ENCODE measurements around the gene ZSCAN16. TPM values are rescaled to one million over a fixed set of nuclear protein-coding genes. Genes with fewer than 3 reads are reported as not detected.

Gene ZSCAN16
- total and polyA plus RNA-seq, 10 of the 15 experiments (the other 5 are each of a cell fraction or from before 2014, with no cell fraction given) = 4.6 to 13.8 (median 10.3) TPM

DNA sequence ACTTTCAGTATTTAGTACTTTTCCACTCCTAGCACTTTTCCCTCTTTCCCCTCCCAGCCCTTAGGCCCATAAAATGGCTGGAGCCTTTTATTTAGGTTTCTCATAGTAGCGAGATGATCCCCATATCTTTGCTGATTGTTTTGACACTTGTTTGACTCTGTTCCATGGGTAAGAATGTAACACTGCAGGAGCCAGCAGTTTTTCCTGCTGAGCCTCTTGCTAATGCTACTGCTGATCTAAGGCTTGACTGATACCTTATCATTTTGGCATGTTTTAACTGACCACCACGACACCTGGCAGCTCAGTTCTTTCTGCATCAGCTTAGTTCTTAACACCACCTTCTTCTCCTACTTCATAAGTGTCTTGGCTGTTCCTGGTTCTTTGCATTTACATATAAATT is 46.9 kb downstream of the ZSCAN16 start:
- DNase-seq (ENCODE audit: low read depth, low spot score) = no peak
- no peaks in the 10 kb centered on the region for H3K27me3 ChIP-seq (replicated peaks in 1 of 2; ENCODE audit: control insufficient read depth in 2 of 2, insufficient read depth in 2 of 2, low read length in 1 of 2)
- H3K9me3 ChIP-seq (replicated peaks; ENCODE audit: control insufficient read depth, insufficient read depth, low read length) = no peaks in the 10 kb centered on the region; the same call in 2 of the 3 replicates
- no peak for FAIRE-seq
- H2AFZ ChIP-seq (ENCODE audit: control insufficient read depth, low read depth, low read length) = no peak overlapping the region
- no peak overlapping the region for H3K9ac ChIP-seq (ENCODE audit: control insufficient read depth, insufficient read depth, low read length)
- no TSS peak for BruUV-seq (replicated peaks)
- H3K4me3 ChIP-seq = no peak overlapping the region
- intact Hi-C loops (cut with micrococcal nuclease; ENCODE audit: unreplicated experiment) (no loop called here), in situ Hi-C loops (cut with MboI) (no loop called here)
- ChIA-PET CTCF (no interaction called here), SMC1A (ENCODE audit: uncharacterized antibody, unreplicated experiment) (no interaction called here), RAD21 (ENCODE audit: unreplicated experiment) (no interaction called here), POLR2A (no interaction called here)
- H4K20me1 ChIP-seq (ENCODE audit: control insufficient read depth, insufficient read depth) = no peaks in the 10 kb centered on the region
- no peak overlapping the region for H3K27ac ChIP-seq (ENCODE audit: control insufficient read depth, insufficient read depth)
- no peak for TF ChIP-seq MTA2 (IDR thresholded peaks at IDR 0.05; ENCODE audit: low read depth)
- no peak for TF ChIP-seq TCF12 (IDR thresholded peaks at IDR 0.05; ENCODE audit: low read depth, low read length)
- TF ChIP-seq CBX3 (IDR thresholded peaks at IDR 0.05; ENCODE audit: borderline replicate concordance, low read depth) = no peak
- H3K4me2 ChIP-seq (ENCODE audit: control insufficient read depth, insufficient read depth) = no peak overlapping the region
- no peaks in the 10 kb centered on the region for H3K36me3 ChIP-seq (ENCODE audit: control insufficient read depth in 2 of 2, insufficient read depth in 2 of 2, low read length in 1 of 2)
- H3K4me1 ChIP-seq (ENCODE audit: control insufficient read depth, insufficient read depth, low read length) = no peaks in the 10 kb centered on the region
- 24% methylated on average over 2 of the region's 2 CpGs for WGBS (ENCODE audit: insufficient coverage, insufficient replicate concordance, low lambda C conversion rate, missing lambda C conversion rate)
- no peak for ATAC-seq
- H3K79me2 ChIP-seq (ENCODE audit: control insufficient read depth, insufficient read depth, low read length) = no peaks in the 10 kb centered on the region

DNA sequence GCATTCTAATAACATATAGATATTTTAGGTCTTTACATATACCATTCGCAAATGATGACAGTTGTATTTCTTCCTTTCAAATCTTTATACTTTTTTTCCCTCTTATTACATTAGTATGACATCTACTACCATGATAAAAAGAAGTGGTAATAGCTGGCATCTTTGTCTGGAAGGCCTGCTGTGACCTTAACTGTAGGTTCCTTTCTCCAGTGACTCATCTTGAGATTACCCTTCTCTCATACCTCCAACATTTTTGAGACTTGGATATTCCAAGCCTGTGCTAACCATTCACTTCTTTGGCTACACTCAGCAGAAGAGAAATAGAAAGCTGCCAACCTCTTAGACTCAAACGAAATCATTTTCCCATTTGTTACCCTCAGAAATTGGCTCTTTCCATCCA is 47.6 kb downstream of the ZSCAN16 start:
- intact Hi-C loops (cut with micrococcal nuclease; ENCODE audit: unreplicated experiment) = no loop called here
- WGBS (ENCODE audit: insufficient coverage, insufficient replicate concordance, low lambda C conversion rate, missing lambda C conversion rate) = 52% methylated on average over 2 of the region's 2 CpGs
- H4K20me1 ChIP-seq (ENCODE audit: control insufficient read depth, insufficient read depth) = no peaks in the 10 kb centered on the region
- H3K79me2 ChIP-seq (ENCODE audit: control insufficient read depth, insufficient read depth, low read length) = no peaks in the 10 kb centered on the region
- DNase-seq (ENCODE audit: low read depth, low spot score) (no peak), ATAC-seq (no peak), FAIRE-seq (no peak)
- H3K27ac ChIP-seq (ENCODE audit: control insufficient read depth, insufficient read depth) = no peak overlapping the region
- no peak overlapping the region for H3K4me2 ChIP-seq (ENCODE audit: control insufficient read depth, insufficient read depth)
- no peaks in the 10 kb centered on the region; the same call in 2 of the 3 replicates for H3K9me3 ChIP-seq (replicated peaks; ENCODE audit: control insufficient read depth, insufficient read depth, low read length)
- H3K27me3 ChIP-seq (replicated peaks in 1 of 2; ENCODE audit: control insufficient read depth in 2 of 2, insufficient read depth in 2 of 2, low read length in 1 of 2) = no peaks in the 10 kb centered on the region
- no peak overlapping the region for H2AFZ ChIP-seq (ENCODE audit: control insufficient read depth, low read depth, low read length)
- no peak overlapping the region for H3K9ac ChIP-seq (ENCODE audit: control insufficient read depth, insufficient read depth, low read length)
- in situ Hi-C loops (cut with MboI) = no loop called here
- SMC1A ChIA-PET (ENCODE audit: uncharacterized antibody, unreplicated experiment) = no interaction called here
- no peaks in the 10 kb centered on the region for H3K36me3 ChIP-seq (ENCODE audit: control insufficient read depth in 2 of 2, insufficient read depth in 2 of 2, low read length in 1 of 2)
- CTCF ChIA-PET = no interaction called here
- no peak overlapping the region for H3K4me3 ChIP-seq
- H3K4me1 ChIP-seq (ENCODE audit: control insufficient read depth, insufficient read depth, low read length) = no peaks in the 10 kb centered on the region
- RAD21 ChIA-PET (ENCODE audit: unreplicated experiment) = no interaction called here
- POLR2A ChIA-PET = interaction anchor here (0.8 kb wide), 1 partner anchor 30 kb away, joined by 3 read pairs; the partner anchor contains the start of gene ZKSCAN8
- no TSS peak for BruUV-seq (replicated peaks)
- TF ChIP-seq RELA (IDR thresholded peaks at IDR 0.05; ENCODE audit: borderline replicate concordance, partially characterized antibody) (no peak), POU2F2 (IDR thresholded peaks at IDR 0.05; ENCODE audit: borderline replicate concordance, low read depth, low read length) (no peak), MYC (IDR thresholded peaks at IDR 0.05; ENCODE audit: insufficient read depth, insufficient read length, insufficient replicate concordance, low read length, severe bottlenecking) (no peak), JUND (IDR thresholded peaks at IDR 0.05; ENCODE audit: low read depth, low read length) (no peak), SMC3 (IDR thresholded peaks at IDR 0.05; ENCODE audit: borderline replicate concordance, low read length) (no peak), BMI1 (IDR thresholded peaks at IDR 0.05; ENCODE audit: borderline replicate concordance) (no peak), EZH2 (IDR thresholded peaks at IDR 0.05; ENCODE audit: borderline replicate concordance, control insufficient read depth, low read depth, low read length) (no peak), SREBF1 (IDR thresholded peaks at IDR 0.05; ENCODE audit: low read length) (no peak), ZBTB4 (CRISPR knock-in tag; IDR thresholded peaks at IDR 0.05) (no peak), RFX5 (IDR thresholded peaks at IDR 0.05; ENCODE audit: low read depth, low read length) (no peak), CREB1 (IDR thresholded peaks at IDR 0.05; ENCODE audit: low read depth) (no peak), NR2C2 (IDR thresholded peaks at IDR 0.05; ENCODE audit: borderline replicate concordance, control insufficient read depth, insufficient read length, low read depth) (no peak), HDAC2 (IDR thresholded peaks at IDR 0.05) (no peak)

All from GM12878 (cell line).